Nephron progenitor cell (in vitro differentiated cells): ENCODE data around the gene PPP3CB.
"Not testable (repeated sequence)": the region's sequence is repeated elsewhere in the genome, so short reads cannot be mapped to it uniquely, and the experiment has no call there.

Experiments used
- DNase-seq: peaks from one replicate; pipeline ENCODE4 v3.0.0; 2021
- H3K27ac Mint-ChIP-seq: 2 replicates; pipeline ENCODE4 v1.8.0; 2021; ENCODE audit warnings: mild to moderate bottlenecking, moderate library complexity, mixed read lengths
- H3K27me3 Mint-ChIP-seq: 2 replicates; pipeline ENCODE4 v1.8.0; 2021; ENCODE audit warnings: mild to moderate bottlenecking, low read depth, mixed read lengths; ENCODE audit not compliant: poor library complexity
- H3K36me3 Mint-ChIP-seq: 2 replicates; pipeline ENCODE4 v1.8.0; 2021; ENCODE audit warnings: low read depth, mixed read lengths
- H3K4me1 Mint-ChIP-seq: 2 replicates; pipeline ENCODE4 v1.8.0; 2021; ENCODE audit warnings: mixed read lengths
- H3K4me3 Mint-ChIP-seq: 2 replicates; pipeline ENCODE4 v1.8.0; 2021; ENCODE audit warnings: mild to moderate bottlenecking, moderate library complexity, mixed read lengths
- H3K9me3 Mint-ChIP-seq: 2 replicates; pipeline ENCODE4 v1.8.0; 2021; ENCODE audit warnings: mild to moderate bottlenecking, moderate library complexity, mixed read lengths
- CTCF ChIP-seq: fragments of 200-600 bp; sonication (generic); IDR thresholded peaks from 2 replicates; pipeline ENCODE4 v1.5.0; 2021; ENCODE audit warnings: antibody characterized with exemption

Gene PPP3CB

GRCh38 chr10:73398024-73398423 lies 97.8 kb downstream of the PPP3CB start:
- Mint-ChIP-seq H3K4me1 (no peaks in the 10 kb centered on the region), H3K27me3 (no peaks in the 10 kb centered on the region), H3K27ac (no peak overlapping the region), H3K9me3 (peaks cover 5% of the 10 kb centered on the region), H3K4me3 (no peak overlapping the region), H3K36me3 (peaks cover 45% of the 10 kb centered on the region)
- TF ChIP-seq CTCF = no peak
- no peak for DNase-seq

GRCh38 chr10:73394325-73394724 lies 101.5 kb downstream of the PPP3CB start:
- peaks cover 65% of the 10 kb centered on the region for H3K36me3 Mint-ChIP-seq
- H3K27me3 Mint-ChIP-seq, H3K4me1 Mint-ChIP-seq, H3K9me3 Mint-ChIP-seq, H3K27ac Mint-ChIP-seq, DNase-seq, H3K4me3 Mint-ChIP-seq: not testable (repeated sequence)

DNA sequence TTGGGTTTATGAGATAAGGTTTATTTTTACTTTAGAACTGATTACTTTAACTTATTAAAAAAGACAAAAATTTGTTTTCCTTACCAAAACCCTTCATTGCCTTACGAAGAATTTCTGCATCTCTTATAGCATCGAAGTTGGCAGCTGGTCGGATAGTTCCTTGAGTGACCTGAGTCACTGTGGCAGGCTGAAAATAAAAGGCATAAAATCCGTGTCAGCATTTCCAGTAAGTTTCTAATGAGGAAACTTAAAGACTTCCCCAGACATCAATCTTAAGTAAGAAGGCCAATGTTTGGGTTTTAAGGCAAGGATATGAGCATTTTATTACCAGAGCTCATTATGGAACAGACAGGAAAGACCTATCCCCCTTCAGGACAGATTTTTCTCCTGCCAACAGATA lies 107.6 kb downstream of the PPP3CB start:
- H3K4me3 Mint-ChIP-seq = no peak overlapping the region
- peaks cover 52% of the 10 kb centered on the region for H3K36me3 Mint-ChIP-seq
- no peak overlapping the region for H3K27ac Mint-ChIP-seq
- no peaks in the 10 kb centered on the region for H3K27me3 Mint-ChIP-seq
- no peaks in the 10 kb centered on the region for H3K4me1 Mint-ChIP-seq
- no peak for TF ChIP-seq CTCF
- DNase-seq = no peak
- peaks cover 4% of the 10 kb centered on the region for H3K9me3 Mint-ChIP-seq

GRCh38 chr10:73386583-73386982 lies 109.2 kb downstream of the PPP3CB start:
- Mint-ChIP-seq H3K4me1 (no peaks in the 10 kb centered on the region), H3K27me3 (no peaks in the 10 kb centered on the region), H3K9me3 (no peaks in the 10 kb centered on the region), H3K36me3 (peaks cover 48% of the 10 kb centered on the region), H3K4me3 (no peak overlapping the region), H3K27ac (no peak overlapping the region)
- DNase-seq = no peak
- no peak for TF ChIP-seq CTCF
